AG04450 (cell line): ENCODE data around the gene RPTOR. TPM values are rescaled to one million over a fixed set of nuclear protein-coding genes. Genes with fewer than 3 reads are reported as not detected.

Experiments
- CTCF ChIA-PET: fragments of 300-600, 350-600 bp; formaldehyde crosslinking; extraction: SDS; loops from one replicate; lab custom pipeline; 2022; ENCODE audit warnings: antibody characterized with exemption, inconsistent platforms; lab: Charles Lee
- POLR2A ChIA-PET: fragments of 350-600 bp; formaldehyde crosslinking; extraction: SDS; loops from one replicate; lab custom pipeline; 2021; ENCODE audit warnings: antibody characterized with exemption, inconsistent platforms; lab: Yijun Ruan, JAX
- DNase-seq: peaks from one replicate; pipeline ENCODE4 v3.0.0-alpha.2; 2011; ENCODE audit warnings: low read depth, low spot score
- H3K27ac ChIP-seq: one replicate; pipeline ENCODE4 v1.5.1; 2012; ENCODE audit warnings: low read depth, low read length, control low read depth
- H3K27me3 ChIP-seq: one replicate; pipeline ENCODE4 v1.6.0; 2012; ENCODE audit warnings: low read length; ENCODE audit not compliant: control insufficient read depth, insufficient read depth
- H3K4me3 ChIP-seq: 2 replicates; pipeline ENCODE4 v1.5.1; 2011; ENCODE audit warnings: mild to moderate bottlenecking, low read depth, low read length, control low read depth
- H3K9me3 ChIP-seq: 2 replicates; pipeline ENCODE4 v1.5.1; 2012; ENCODE audit warnings: low read length; ENCODE audit not compliant: control insufficient read depth, insufficient read depth
- polyA plus RNA-seq: library from polyadenylated mRNA; depleted of rRNA; stranded (reverse); fragments of >200 nt; gene quantifications from 2 replicates; pipeline ENCODE4 v1.2.3, GENCODE V29; 2011
- TF ChIP-seq, protein P1 (sequence below): IDR thresholded peaks from 2 replicates; pipeline ENCODE4 v1.5.1; 2011; ENCODE audit warnings: low read depth, low read length, control low read depth, inconsistent platforms

The RPTOR gene
- polyA plus RNA-seq, 1 experiment = 6.2 TPM

DNA sequence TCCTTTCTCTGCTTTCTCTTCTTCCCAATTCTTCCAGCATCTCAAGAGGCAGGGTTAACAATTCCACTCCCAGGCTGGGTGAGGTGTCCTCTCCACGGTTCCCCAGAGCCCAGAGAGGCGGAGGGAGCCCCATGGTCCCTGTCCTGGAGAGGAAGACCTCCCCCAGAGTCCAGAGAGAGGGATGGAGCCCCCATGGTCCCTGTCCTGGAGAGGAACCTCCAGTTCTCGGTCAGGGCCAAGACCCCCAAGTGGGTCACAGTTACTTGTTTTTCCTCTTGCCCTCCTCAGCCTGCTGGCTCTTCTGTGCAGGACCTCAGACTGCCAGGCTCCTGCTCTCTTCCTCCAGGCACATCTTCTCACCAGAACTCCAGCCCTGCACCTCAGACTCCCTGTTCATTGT is 135.2 kb downstream of the RPTOR start:
- H3K9me3 ChIP-seq = no peaks in the 10 kb centered on the region; the same call in 1 of the 2 replicates
- TF ChIP-seq, protein P1, sequence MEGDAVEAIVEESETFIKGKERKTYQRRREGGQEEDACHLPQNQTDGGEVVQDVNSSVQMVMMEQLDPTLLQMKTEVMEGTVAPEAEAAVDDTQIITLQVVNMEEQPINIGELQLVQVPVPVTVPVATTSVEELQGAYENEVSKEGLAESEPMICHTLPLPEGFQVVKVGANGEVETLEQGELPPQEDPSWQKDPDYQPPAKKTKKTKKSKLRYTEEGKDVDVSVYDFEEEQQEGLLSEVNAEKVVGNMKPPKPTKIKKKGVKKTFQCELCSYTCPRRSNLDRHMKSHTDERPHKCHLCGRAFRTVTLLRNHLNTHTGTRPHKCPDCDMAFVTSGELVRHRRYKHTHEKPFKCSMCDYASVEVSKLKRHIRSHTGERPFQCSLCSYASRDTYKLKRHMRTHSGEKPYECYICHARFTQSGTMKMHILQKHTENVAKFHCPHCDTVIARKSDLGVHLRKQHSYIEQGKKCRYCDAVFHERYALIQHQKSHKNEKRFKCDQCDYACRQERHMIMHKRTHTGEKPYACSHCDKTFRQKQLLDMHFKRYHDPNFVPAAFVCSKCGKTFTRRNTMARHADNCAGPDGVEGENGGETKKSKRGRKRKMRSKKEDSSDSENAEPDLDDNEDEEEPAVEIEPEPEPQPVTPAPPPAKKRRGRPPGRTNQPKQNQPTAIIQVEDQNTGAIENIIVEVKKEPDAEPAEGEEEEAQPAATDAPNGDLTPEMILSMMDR = no peak
- H3K27ac ChIP-seq = peak overlapping the region; percentile 31
- DNase-seq = no peak
- no peak overlapping the region for H3K4me3 ChIP-seq
- H3K27me3 ChIP-seq = no peaks in the 10 kb centered on the region
- CTCF ChIA-PET = interaction anchor here (1.0 kb wide), 1 partner anchor 180 kb away, joined by 4 read pairs; no protein-coding TSS in a partner anchor
- POLR2A ChIA-PET = no interaction called here

DNA sequence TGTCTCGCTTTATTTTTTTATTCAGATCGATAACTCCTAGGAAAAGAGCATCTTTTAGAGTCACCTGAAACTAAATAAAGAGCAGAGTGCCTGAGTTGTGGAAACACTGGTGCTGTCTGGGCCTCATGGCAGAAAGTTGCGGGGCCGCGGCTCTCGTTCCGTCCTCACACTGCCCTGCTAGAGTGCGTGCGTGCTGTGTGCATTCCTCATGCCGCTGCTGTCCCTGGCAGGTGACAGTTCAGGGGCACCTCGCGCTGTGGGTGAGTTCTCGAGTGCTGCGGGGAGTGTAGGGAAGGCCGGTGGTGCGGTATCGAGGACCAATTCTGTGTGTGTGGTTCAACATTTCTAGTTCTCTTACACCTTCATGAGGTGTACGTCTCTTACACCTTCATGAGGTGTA is 136.6 kb downstream of the RPTOR start:
- no peak overlapping the region for H3K4me3 ChIP-seq
- ChIA-PET CTCF (no interaction called here), POLR2A (no interaction called here)
- H3K9me3 ChIP-seq = no peaks in the 10 kb centered on the region; the same call in 1 of the 2 replicates
- DNase-seq = no peak
- H3K27me3 ChIP-seq = no peaks in the 10 kb centered on the region
- H3K27ac ChIP-seq = no peak overlapping the region
- TF ChIP-seq, protein P1 = no peak

DNA sequence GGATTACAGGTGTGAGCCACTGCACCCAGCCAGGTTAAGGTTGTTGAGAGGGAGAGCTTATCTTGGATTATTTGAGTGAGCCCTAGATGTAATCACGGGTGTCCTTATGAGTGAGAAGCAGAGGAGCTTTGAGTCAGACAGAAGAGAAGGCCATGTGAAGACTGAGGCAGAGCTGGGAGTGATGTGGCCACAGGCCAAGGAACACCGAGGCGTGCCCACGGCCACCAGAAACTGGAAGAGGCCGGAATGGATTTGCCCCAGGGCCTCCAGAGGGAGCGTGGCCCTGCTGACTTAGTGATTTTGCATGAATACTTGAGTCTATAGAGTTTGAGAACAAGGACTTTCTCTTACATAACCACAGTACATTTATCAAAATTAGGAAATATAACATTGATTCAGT is 137.7 kb downstream of the RPTOR start:
- no peaks in the 10 kb centered on the region for H3K27me3 ChIP-seq
- TF ChIP-seq, protein P1 = no peak
- POLR2A ChIA-PET = no interaction called here
- CTCF ChIA-PET = no interaction called here
- H3K27ac ChIP-seq = no peak overlapping the region
- DNase-seq = no peak
- no peak overlapping the region for H3K4me3 ChIP-seq
- H3K9me3 ChIP-seq = no peaks in the 10 kb centered on the region

DNA sequence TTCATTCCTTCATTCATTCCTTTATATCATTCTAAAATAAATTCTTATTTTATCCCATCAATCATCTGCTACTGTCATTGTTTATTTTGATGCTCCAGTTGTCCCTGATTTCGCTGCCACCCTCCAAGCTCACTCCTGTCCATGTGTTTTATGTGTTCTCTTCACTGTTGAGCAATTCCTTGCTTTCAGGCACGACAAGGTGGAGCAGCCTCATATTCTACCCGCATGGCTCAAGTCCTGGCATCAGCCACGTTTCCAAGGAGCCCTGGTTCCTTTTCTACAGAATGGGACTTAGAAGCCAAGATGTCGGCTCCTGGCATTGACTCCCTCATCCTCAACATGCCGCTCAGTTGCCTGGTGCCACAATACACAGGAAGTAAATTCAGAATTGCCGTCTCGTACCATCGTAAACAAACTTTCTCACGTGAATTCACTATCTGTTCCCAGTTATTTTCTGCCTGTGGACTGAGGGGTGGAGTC is 139.0 kb downstream of the RPTOR start:
- Histone ChIP-seq H3K27me3 (no peaks in the 10 kb centered on the region), H3K4me3 (no peak overlapping the region), H3K9me3 (no peaks in the 10 kb centered on the region), H3K27ac (no peak overlapping the region)
- TF ChIP-seq, protein P1 = no peak
- DNase-seq = no peak
- ChIA-PET CTCF (no interaction called here), POLR2A (no interaction called here)

DNA sequence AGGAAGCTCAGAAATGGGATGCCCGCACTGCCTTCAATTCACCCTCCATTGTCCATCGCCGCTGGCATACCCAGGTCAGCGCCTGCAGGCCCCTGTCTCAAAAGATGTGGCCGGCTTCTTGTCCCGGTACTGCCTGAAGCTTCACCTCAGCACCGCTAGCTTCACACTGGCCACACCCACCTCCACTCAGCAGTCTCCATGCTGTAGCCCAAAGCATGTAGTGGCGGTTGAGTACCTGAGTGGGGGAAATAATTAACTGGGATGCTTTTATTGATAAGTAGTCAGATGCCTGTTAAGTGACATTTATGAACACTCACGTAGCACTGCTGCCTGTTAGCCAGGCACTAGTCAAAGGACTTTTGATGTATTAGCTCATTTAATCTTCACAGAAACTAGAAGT is 143.2 kb downstream of the RPTOR start:
- Histone ChIP-seq H3K9me3 (no peaks in the 10 kb centered on the region), H3K27me3 (no peaks in the 10 kb centered on the region), H3K4me3 (no peak overlapping the region), H3K27ac (no peak overlapping the region)
- POLR2A ChIA-PET = no interaction called here
- TF ChIP-seq, protein P1 = no peak
- no peak for DNase-seq
- CTCF ChIA-PET = no interaction called here
